Nephron (organoid): Measurements from ENCODE around the gene PPP2R2D.

Experiments
- H3K27ac Mint-ChIP-seq, 3 experiments: 2 replicates each; pipeline ENCODE4 v1.8.0; 2020; ENCODE audit warnings: mixed read lengths in 3 of 3, mild to moderate bottlenecking in 2 of 3, moderate library complexity in 1 of 3
- H3K27me3 Mint-ChIP-seq: 2 replicates; pipeline ENCODE4 v1.8.0; 2021; ENCODE audit warnings: low read depth, mild to moderate bottlenecking, moderate library complexity, mixed read lengths
- H3K36me3 Mint-ChIP-seq: 2 replicates; pipeline ENCODE4 v1.8.0; 2020; ENCODE audit warnings: low read depth, mixed read lengths
- H3K4me1 Mint-ChIP-seq: 2 replicates; pipeline ENCODE4 v1.8.0; 2020; ENCODE audit warnings: mixed read lengths
- H3K4me3 Mint-ChIP-seq, 3 experiments: 2 replicates each; pipeline ENCODE4 v1.8.0; 2020; ENCODE audit warnings: mild to moderate bottlenecking in 3 of 3, mixed read lengths in 3 of 3, moderate library complexity in 2 of 3
- H3K9me3 Mint-ChIP-seq: 2 replicates; pipeline ENCODE4 v1.8.0; 2020; ENCODE audit warnings: mixed read lengths
- TF ChIP-seq, protein P1 (sequence below), 3 experiments: fragments of 200-600 bp; sonication (generic); IDR thresholded peaks; one replicate each; pipeline ENCODE4 v1.5.0; 2021; ENCODE audit warnings: antibody characterized with exemption in 3 of 3; ENCODE audit not compliant: unreplicated experiment in 3 of 3

PPP2R2D gene

DNA sequence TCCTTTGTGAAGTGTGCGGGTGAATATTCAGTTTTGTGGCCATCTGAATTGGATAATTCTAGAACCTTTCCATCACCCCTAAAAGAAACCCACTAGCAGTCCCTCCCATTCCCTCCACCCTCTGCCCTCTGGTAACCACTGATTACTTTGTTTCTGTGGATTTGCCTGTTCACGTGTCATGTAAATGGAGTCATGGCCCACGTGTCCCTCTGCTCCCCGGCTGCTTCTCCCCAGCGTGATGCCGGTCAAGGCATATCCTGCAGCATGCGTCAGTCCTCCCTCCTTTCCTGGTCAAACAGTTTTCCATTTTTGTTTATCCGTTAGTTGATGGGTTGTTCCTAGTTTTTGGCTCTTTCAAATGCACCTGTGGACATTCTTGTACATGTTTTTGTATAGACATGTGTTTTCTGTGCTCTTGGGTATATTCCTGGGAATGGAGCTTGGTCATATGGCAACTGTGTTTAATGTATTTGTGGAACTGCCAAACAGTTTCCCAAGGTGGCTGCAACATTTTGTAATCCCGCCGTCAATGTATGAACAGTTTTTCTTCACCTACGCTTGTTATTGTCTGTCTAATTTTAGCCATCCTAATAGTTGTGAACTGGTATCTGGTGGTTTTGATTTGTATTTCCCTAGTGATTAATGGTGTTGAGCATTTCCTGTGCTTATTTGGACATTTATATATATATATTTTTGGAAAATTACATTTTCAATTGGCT is 22.4 kb downstream of the PPP2R2D start:
- H3K9me3 Mint-ChIP-seq, result peaks cover 16% of the 10 kb centered on the region
- H3K36me3 Mint-ChIP-seq, result peaks cover 48% of the 10 kb centered on the region
- no peak overlapping the region for H3K4me3 Mint-ChIP-seq
- peaks cover 12% of the 10 kb centered on the region for H3K4me1 Mint-ChIP-seq
- H3K27me3 Mint-ChIP-seq, result no peaks in the 10 kb centered on the region
- peak overlapping the region in 1 of 3 experiments; percentile 43 for H3K27ac Mint-ChIP-seq
- TF ChIP-seq, protein P1, sequence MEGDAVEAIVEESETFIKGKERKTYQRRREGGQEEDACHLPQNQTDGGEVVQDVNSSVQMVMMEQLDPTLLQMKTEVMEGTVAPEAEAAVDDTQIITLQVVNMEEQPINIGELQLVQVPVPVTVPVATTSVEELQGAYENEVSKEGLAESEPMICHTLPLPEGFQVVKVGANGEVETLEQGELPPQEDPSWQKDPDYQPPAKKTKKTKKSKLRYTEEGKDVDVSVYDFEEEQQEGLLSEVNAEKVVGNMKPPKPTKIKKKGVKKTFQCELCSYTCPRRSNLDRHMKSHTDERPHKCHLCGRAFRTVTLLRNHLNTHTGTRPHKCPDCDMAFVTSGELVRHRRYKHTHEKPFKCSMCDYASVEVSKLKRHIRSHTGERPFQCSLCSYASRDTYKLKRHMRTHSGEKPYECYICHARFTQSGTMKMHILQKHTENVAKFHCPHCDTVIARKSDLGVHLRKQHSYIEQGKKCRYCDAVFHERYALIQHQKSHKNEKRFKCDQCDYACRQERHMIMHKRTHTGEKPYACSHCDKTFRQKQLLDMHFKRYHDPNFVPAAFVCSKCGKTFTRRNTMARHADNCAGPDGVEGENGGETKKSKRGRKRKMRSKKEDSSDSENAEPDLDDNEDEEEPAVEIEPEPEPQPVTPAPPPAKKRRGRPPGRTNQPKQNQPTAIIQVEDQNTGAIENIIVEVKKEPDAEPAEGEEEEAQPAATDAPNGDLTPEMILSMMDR (IDR thresholded peaks at IDR 0.05; ENCODE audit: unreplicated experiment in 3 of 3), result no peak

DNA sequence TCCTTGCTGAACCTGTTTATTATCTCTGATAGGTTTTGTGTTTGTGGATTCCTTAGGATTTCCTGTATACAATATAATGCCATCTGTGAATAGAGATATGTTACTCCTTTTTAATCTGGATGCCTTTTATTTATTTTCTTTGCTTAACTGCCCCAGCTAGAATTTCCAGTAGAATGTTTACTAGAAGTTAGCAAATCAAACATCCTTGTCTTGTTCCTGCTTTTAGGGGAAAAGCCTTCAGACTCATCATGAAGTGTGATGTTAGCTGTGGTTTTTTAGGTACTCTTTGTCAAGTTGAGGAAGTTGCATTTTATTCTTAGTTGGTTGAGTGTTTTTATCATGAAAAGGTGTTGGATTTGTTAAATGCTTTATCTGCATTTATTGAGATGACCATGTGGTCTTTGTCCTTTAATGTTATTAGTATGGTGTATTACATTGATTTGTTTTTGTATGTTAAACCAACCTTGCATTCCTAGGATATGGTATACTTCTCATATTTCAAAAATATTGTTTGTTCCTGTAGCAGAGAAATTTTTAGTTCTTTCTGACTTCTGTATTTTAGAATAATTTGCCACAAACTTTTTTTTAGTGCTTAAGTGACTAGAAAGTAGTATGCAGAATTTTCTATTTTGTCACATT is 24.3 kb downstream of the PPP2R2D start:
- Mint-ChIP-seq H3K4me1 (peaks cover 28% of the 10 kb centered on the region), H3K27me3 (no peaks in the 10 kb centered on the region), H3K36me3 (peaks cover 48% of the 10 kb centered on the region), H3K9me3 (peaks cover 16% of the 10 kb centered on the region), H3K4me3 (no peak overlapping the region), H3K27ac (no peak overlapping the region)
- TF ChIP-seq, protein P1 (IDR thresholded peaks at IDR 0.05; ENCODE audit: unreplicated experiment in 3 of 3), result no peak

DNA sequence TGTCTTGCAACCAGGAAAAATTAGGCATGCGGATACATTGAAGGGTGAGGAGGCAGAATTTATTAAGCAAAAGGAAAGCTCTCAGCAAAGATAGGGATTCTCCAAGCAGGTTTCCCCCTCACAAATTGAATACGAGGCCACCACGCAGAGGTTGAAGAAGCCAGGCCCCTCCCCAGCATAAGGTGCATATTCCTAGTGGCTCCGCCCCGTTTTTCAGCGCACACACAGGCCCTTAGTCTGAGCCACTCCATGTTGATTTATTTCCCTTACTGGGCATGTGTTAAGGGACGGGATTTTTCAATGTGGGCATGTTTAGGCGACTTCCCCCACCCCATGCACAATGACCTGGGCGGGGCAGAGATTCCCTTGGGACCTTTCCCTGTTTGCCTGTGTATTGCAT is 24.9 kb downstream of the PPP2R2D start:
- Mint-ChIP-seq H3K27ac (no peak overlapping the region), H3K4me1 (peaks cover 34% of the 10 kb centered on the region), H3K4me3 (no peak overlapping the region), H3K9me3 (peaks cover 16% of the 10 kb centered on the region), H3K27me3 (no peaks in the 10 kb centered on the region), H3K36me3 (peaks cover 54% of the 10 kb centered on the region)
- TF ChIP-seq, protein P1 (IDR thresholded peaks at IDR 0.05; ENCODE audit: unreplicated experiment in 3 of 3), result no peak

DNA sequence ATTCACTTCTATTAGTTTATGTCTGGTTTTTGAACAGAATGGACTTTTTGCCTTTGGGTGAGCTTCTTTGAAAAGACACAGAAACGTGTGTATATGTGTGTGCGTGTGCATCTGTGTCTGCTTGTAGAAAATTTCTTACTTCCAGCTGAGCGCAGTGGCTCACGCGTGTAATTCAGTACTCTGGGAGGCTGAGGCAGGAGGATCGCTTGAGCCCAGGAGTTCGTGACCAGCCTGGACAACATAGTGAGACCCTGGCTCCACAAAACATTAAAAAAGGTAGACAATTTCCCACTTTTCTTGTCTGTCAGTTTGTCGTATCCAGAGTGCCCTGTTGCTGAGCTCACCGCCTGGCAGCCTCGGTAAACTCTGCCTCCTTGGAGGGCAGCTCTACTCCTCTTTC is 25.4 kb downstream of the PPP2R2D start:
- H3K4me3 Mint-ChIP-seq, result no peak overlapping the region
- TF ChIP-seq, protein P1 (IDR thresholded peaks at IDR 0.05; ENCODE audit: unreplicated experiment in 3 of 3), result no peak
- H3K27me3 Mint-ChIP-seq, result no peaks in the 10 kb centered on the region
- no peak overlapping the region for H3K27ac Mint-ChIP-seq
- peaks cover 33% of the 10 kb centered on the region for H3K4me1 Mint-ChIP-seq
- peaks cover 56% of the 10 kb centered on the region for H3K36me3 Mint-ChIP-seq
- H3K9me3 Mint-ChIP-seq, result peaks cover 16% of the 10 kb centered on the region

DNA sequence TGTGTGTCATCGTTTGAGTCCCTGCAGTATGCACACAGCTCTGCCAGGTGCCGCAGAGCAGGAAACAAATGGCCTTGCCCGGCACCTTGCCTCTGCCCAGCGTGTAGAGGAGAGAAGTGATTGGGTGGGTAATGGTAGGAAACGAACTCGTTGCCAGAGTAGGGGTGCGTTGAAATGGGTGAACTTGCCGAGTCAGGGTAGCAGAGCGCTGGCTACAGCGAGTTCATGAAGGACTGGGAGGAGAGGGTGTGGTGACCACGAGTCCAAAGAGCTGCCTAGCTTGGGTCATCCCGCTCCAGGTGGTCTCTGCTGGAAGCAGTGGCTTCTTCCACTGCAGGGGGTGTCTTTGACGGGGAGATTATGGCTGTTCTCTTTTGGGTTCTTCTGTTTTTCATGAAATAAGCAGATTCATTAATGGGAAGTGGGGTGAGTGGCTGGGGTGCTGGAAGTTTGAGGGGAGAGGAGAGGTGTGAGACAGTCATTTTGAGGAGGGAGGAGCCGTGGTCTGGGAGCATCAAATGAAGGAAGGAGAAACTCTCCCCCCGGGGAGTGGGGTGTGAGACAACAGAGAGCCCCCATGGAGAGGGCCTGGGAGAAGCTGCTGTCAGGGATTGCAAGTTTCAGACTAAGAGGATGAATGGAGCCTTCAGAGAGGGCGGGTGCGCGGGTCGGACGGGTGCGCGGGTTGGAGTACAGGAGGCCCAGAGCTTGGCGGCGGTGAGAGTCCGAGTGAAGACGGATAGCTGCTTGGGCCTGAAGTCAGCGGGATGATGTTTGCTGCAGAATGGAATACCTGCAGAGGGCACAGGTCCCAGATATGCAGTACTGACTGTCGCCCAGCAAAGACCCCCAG is 26.2 kb downstream of the PPP2R2D start:
- Mint-ChIP-seq H3K36me3 (peaks cover 51% of the 10 kb centered on the region), H3K9me3 (peaks cover 16% of the 10 kb centered on the region), H3K4me3 (no peak overlapping the region), H3K27me3 (no peaks in the 10 kb centered on the region), H3K27ac (peak overlapping the region in 1 of 3 experiments; percentile 14), H3K4me1 (peaks cover 26% of the 10 kb centered on the region)
- TF ChIP-seq, protein P1 (IDR thresholded peaks at IDR 0.05; ENCODE audit: unreplicated experiment in 3 of 3), result no peak
